Measurements from ENCODE around the gene SEC14L3.
A peak's percentile ranks its signal among the peaks of the same experiment; 100 is the strongest.

SEC14L3 gene

DNA sequence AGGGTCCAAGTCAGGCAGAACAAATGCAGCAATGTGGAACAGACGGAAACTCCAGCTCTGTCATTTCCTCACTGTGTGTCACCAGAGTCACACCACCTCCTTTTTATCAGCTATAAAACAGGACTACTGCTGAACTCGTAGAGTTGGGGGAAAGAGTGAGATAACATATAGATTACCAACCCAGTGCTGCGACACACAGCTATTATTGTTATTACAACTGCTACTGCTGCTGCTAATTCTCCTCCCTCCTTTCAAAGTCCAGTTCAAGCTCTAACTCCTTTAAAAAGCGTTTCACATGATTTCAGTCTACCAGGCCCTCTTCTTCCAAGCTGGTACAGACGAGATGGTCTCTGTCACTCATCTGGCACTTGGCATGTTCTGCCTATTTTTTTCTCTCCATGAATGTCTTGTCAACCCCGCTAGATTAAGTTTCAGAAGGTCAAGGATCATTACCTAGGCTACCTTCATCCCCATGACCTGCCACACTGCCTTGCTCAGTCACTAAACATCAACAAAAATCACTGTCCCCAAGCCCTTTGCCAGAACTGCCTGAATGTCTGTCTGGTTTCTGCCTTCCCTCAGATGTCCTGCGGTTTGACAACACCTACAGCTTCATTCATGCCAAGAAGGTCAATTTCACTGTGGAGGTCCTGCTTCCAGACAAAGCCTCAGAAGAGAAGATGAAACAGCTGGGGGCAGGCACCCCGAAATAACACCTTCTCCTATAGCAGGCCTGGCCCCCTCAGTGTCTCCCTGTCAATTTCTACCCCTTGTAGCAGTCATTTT, 49.9 kb downstream of the SEC14L3 start:
- Histone ChIP-seq H3K27me3 (replicated peaks; ENCODE audit: control insufficient read depth, insufficient read depth, low read length) (no peaks in the 10 kb centered on the region), H3K4me3 (ENCODE audit: low read length) (peak overlapping the region; percentile 83), H3K9ac (ENCODE audit: low read length) (peak overlapping the region; percentile 93), H3K36me3 (ENCODE audit: control insufficient read depth, insufficient read depth, low read length, severe bottlenecking) (peaks cover 22% of the 10 kb centered on the region), H3K9me3 (ENCODE audit: control insufficient read depth, low read length) (no peaks in the 10 kb centered on the region), H3K4me1 (ENCODE audit: control insufficient read depth, insufficient read depth, low read length) (peaks cover 53% of the 10 kb centered on the region)
- peak; percentile 29 for DNase-seq (ENCODE audit: low read depth)

DNA sequence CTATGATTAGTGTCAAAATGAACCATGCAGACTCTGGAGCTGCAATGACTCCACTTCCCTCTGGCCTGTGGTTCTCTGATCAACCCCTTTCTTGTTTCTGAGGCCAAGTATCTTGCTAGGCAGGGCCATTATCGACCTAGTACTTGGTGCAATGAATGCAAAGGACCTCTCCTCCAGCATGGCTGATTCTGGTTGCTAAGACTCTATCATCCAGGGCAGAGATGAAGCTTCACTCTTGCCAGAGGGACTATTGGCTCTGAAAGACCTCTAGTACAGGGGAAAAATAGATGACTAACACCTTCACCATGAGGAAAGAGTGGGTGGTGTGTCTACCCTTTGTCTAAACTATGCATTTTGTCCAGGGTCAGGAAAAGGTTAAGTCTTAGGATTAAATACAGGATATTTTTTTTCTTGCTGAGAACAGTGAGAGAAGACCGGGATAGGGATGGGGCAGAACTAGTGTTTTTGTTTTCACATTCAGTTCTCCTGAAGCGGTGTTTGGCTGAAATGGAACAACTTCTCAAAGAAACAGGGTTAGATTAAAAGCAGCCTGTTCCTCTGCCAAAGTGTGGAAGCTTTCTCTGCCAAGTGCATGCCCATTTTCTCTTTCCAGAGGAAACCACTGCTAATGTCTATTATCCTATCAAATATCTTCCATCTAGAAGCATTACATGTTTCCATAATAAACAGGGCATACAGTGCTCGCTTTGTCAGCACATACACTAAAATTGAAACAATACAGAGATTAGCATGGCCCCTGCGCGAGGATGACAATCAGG, 51.3 kb downstream of the SEC14L3 start:
- Histone ChIP-seq H3K4me1 (ENCODE audit: control insufficient read depth, insufficient read depth, low read length) (peaks cover 47% of the 10 kb centered on the region), H3K9ac (ENCODE audit: low read length) (peak overlapping the region; percentile 93), H3K9me3 (ENCODE audit: control insufficient read depth, low read length) (no peaks in the 10 kb centered on the region), H3K27me3 (replicated peaks; ENCODE audit: control insufficient read depth, insufficient read depth, low read length) (no peaks in the 10 kb centered on the region), H3K36me3 (ENCODE audit: control insufficient read depth, insufficient read depth, low read length, severe bottlenecking) (peaks cover 36% of the 10 kb centered on the region), H3K4me3 (ENCODE audit: low read length) (peak overlapping the region; percentile 15)
- DNase-seq (ENCODE audit: low read depth) = peak; percentile 86

DNA sequence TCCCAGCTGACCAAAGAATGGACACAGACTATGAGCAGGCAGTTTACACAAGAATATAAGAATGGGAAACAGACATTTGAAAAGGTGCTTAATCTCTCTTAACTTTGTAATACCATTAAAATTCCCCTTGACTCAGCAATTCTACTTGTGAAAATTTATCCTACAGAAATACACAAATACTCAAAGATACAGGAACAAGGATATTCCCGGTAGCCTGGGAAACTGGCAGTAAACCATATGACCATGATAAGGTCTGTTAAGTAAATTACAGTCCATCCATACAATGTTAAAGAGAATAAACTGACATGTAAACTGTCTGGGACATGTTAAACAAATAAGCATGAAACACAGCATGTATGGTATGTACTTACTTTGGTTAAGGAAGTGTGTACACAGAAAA, 55.0 kb downstream of the SEC14L3 start:
- Histone ChIP-seq H3K36me3 (ENCODE audit: control insufficient read depth, insufficient read depth, low read length, severe bottlenecking) (peaks cover 61% of the 10 kb centered on the region), H3K9me3 (ENCODE audit: control insufficient read depth, low read length) (no peaks in the 10 kb centered on the region), H3K9ac (ENCODE audit: low read length) (no peak overlapping the region), H3K4me3 (ENCODE audit: low read length) (no peak overlapping the region), H3K27me3 (replicated peaks; ENCODE audit: control insufficient read depth, insufficient read depth, low read length) (no peaks in the 10 kb centered on the region), H3K4me1 (ENCODE audit: control insufficient read depth, insufficient read depth, low read length) (peaks cover 24% of the 10 kb centered on the region)
- DNase-seq (ENCODE audit: low read depth) = no peak

DNA sequence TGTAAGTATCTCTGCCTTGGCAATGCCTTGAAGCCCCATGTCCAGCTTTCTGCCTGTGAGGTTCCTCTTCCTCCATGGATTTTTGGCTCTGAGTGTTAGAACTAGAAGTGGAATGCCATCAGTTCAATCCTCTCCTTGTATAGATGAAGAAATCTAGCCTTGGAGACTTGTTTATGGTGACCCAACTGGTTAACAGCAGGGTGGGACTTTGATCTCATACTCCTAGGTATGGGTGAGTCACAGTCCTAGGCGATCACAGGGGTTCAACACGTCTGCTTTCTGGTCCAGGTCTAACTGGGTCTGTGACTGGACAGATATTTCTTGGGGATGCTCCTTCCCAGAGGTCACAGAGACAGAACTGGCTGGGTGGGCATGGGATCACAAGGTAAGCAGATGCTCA, 55.4 kb downstream of the SEC14L3 start:
- no peak overlapping the region for H3K4me3 ChIP-seq (ENCODE audit: low read length)
- no peak overlapping the region for H3K9ac ChIP-seq (ENCODE audit: low read length)
- no peaks in the 10 kb centered on the region for H3K9me3 ChIP-seq (ENCODE audit: control insufficient read depth, low read length)
- peaks cover 64% of the 10 kb centered on the region for H3K36me3 ChIP-seq (ENCODE audit: control insufficient read depth, insufficient read depth, low read length, severe bottlenecking)
- no peaks in the 10 kb centered on the region for H3K27me3 ChIP-seq (replicated peaks; ENCODE audit: control insufficient read depth, insufficient read depth, low read length)
- H3K4me1 ChIP-seq (ENCODE audit: control insufficient read depth, insufficient read depth, low read length) = peaks cover 19% of the 10 kb centered on the region
- DNase-seq (ENCODE audit: low read depth) = no peak

DNA sequence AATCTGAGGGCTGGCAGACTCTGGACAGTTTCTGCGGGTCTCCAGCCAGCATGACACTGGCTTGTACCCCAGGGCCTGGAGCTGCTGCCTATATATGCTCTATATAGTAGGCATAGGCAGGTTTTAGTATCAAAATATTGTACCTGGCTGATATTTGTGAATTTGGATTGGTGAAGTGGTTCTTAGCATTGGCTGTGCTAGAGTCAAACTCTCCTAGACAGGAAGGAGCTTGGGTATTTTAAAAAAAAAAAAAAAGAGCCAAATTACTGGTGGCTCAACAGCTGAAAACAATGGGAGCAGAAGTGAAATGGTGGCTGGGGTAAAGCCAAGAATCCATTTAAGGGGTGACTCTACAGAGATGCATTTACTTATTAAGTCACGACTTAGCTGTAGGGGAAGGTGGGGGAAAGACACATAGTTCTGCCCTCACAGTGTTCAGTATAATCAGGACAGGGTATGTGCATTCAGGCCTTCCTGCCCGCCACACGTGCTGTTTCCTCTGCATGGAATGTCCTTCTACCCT, 57.2 kb downstream of the SEC14L3 start:
- no peak for DNase-seq (ENCODE audit: low read depth)
- H3K36me3 ChIP-seq (ENCODE audit: control insufficient read depth, insufficient read depth, low read length, severe bottlenecking) = peaks cover 75% of the 10 kb centered on the region
- no peaks in the 10 kb centered on the region for H3K9me3 ChIP-seq (ENCODE audit: control insufficient read depth, low read length)
- H3K27me3 ChIP-seq (replicated peaks; ENCODE audit: control insufficient read depth, insufficient read depth, low read length) = no peaks in the 10 kb centered on the region
- peaks cover 5% of the 10 kb centered on the region for H3K4me1 ChIP-seq (ENCODE audit: control insufficient read depth, insufficient read depth, low read length)
- H3K4me3 ChIP-seq (ENCODE audit: low read length) = no peak overlapping the region
- H3K9ac ChIP-seq (ENCODE audit: low read length) = peak overlapping the region; percentile 2

DNA sequence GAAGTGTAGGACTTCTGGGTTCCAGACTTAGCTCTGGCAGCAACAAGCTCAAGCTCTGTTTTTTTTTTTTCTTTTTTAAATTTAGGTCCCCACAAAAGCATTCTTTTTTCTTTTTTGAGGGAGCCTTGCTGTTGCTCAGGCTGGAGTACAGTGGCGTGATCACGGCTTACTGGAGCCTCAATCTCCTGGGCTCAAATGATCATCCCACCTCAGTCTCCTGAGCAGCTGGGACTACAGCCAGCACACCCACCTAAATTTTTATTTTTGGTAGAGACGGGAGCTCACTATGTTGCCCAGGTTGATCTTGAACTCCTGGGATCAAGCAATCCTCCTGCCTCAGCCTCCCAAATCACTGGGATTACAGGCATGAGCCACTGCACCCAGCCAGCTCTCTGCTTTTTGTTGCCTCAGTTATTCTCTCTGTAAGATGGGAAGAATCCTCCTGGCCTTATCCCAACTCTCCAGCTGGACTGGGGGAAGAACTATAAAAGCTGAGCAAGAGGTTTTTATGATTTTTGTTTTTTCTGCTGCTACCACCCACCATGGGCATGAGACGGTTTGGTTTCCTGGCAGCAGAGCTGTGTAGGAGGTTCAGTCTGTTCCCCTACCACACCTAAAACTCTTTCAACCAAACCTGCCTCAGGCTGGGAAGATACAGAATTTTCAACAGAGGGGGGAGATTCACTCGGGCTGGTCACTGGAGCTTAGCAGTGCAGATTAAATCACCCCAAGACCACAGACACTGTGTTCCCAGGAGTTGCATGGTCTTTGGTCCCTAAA, 57.9 kb downstream of the SEC14L3 start:
- Histone ChIP-seq H3K4me1 (ENCODE audit: control insufficient read depth, insufficient read depth, low read length) (peaks cover 2% of the 10 kb centered on the region), H3K27me3 (replicated peaks; ENCODE audit: control insufficient read depth, insufficient read depth, low read length) (no peaks in the 10 kb centered on the region), H3K4me3 (ENCODE audit: low read length) (no peak overlapping the region), H3K9me3 (ENCODE audit: control insufficient read depth, low read length) (no peaks in the 10 kb centered on the region), H3K9ac (ENCODE audit: low read length) (peak overlapping the region; percentile 2), H3K36me3 (ENCODE audit: control insufficient read depth, insufficient read depth, low read length, severe bottlenecking) (peaks cover 70% of the 10 kb centered on the region)
- DNase-seq (ENCODE audit: low read depth) = no peak

DNA sequence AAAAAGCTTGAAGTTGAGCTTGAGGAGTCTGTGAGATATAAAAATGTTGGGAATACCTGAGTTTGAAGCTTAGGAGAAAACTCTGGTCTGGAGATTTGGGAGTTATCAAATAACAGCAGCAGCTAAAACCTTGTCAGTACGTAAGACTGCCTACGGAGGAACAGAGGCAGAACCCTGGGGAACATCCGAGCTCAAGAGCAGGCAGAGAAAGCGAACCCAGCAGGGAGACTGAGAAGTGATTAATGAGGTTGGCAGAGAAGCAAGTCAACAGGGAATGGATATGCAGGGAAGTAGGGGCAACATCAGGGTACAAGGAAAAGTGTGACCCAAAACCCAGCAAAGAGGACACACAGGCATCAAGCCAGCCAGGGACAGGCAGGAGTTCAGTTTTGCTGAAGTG, 58.8 kb downstream of the SEC14L3 start:
- no peak overlapping the region for H3K4me3 ChIP-seq (ENCODE audit: low read length)
- no peaks in the 10 kb centered on the region for H3K27me3 ChIP-seq (replicated peaks; ENCODE audit: control insufficient read depth, insufficient read depth, low read length)
- H3K36me3 ChIP-seq (ENCODE audit: control insufficient read depth, insufficient read depth, low read length, severe bottlenecking) = peaks cover 67% of the 10 kb centered on the region
- DNase-seq (ENCODE audit: low read depth) = no peak
- no peak overlapping the region for H3K9ac ChIP-seq (ENCODE audit: low read length)
- H3K4me1 ChIP-seq (ENCODE audit: control insufficient read depth, insufficient read depth, low read length) = peaks cover 2% of the 10 kb centered on the region
- H3K9me3 ChIP-seq (ENCODE audit: control insufficient read depth, low read length) = no peaks in the 10 kb centered on the region

DNA sequence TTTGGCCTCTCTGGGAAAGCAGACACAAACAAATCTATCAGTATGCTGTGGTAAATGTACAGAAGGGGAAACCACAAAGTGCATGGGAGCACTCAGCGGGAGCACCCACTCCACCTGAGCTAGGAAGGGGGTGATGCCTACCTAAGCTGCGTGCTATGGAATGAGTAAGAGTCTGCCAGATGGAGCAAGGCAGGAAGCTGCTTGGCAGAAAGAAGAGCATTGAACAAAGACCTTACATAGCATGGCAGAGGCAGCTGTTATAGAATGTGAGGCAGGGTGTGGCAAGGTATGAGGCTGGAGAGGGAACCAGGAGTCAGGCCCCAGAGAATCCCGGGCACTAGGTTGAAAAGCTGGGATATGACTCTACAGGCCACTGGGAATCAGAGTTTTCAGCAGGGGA, 60.0 kb downstream of the SEC14L3 start:
- no peaks in the 10 kb centered on the region for H3K9me3 ChIP-seq (ENCODE audit: control insufficient read depth, low read length)
- peaks cover 2% of the 10 kb centered on the region for H3K4me1 ChIP-seq (ENCODE audit: control insufficient read depth, insufficient read depth, low read length)
- no peaks in the 10 kb centered on the region for H3K27me3 ChIP-seq (replicated peaks; ENCODE audit: control insufficient read depth, insufficient read depth, low read length)
- peaks cover 68% of the 10 kb centered on the region for H3K36me3 ChIP-seq (ENCODE audit: control insufficient read depth, insufficient read depth, low read length, severe bottlenecking)
- no peak overlapping the region for H3K4me3 ChIP-seq (ENCODE audit: low read length)
- DNase-seq (ENCODE audit: low read depth) = no peak
- no peak overlapping the region for H3K9ac ChIP-seq (ENCODE audit: low read length)
